ENCODE results near the gene PFKP.

Gene PFKP

GRCh38 chr10:3036155-3037021 lies 31.0 kb upstream of the PFKP start:
- no peak for TF ChIP-seq CTCF (IDR thresholded peaks at IDR 0.05; ENCODE audit: low read depth, low read length)
- H3K4me3 ChIP-seq (replicated peaks in 1 of 2; ENCODE audit: low read depth in 2 of 2, low read length in 2 of 2), result no peak overlapping the region
- DNase-seq (ENCODE audit: low read depth in 2 of 2), result no peak

DNA sequence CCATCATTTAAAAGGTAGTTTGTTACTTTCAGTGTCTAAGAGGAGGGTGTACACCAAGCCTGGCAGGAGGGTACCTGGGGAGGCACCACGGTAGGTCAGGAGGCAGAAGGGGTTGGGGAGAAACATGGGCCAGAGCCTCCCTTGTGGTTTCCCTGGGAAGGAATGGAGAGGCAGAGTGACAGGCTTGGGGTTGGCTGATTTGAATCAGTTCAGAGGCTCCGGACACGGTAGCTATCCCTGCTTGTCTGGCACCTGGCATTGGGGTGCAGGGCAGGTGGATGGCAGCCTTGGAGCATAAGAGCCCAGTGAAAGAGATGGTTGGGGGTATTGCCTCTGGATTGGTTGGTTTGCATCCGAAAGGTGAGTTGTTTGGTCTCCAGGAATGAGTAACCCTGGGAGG lies 30.2 kb upstream of the PFKP start:
- TF ChIP-seq CTCF (IDR thresholded peaks at IDR 0.05; ENCODE audit: low read depth, low read length), result no peak
- no peak overlapping the region for H3K4me3 ChIP-seq (replicated peaks in 1 of 2; ENCODE audit: low read depth in 2 of 2, low read length in 2 of 2)
- DNase-seq (ENCODE audit: low read depth in 2 of 2), result no peak

DNA sequence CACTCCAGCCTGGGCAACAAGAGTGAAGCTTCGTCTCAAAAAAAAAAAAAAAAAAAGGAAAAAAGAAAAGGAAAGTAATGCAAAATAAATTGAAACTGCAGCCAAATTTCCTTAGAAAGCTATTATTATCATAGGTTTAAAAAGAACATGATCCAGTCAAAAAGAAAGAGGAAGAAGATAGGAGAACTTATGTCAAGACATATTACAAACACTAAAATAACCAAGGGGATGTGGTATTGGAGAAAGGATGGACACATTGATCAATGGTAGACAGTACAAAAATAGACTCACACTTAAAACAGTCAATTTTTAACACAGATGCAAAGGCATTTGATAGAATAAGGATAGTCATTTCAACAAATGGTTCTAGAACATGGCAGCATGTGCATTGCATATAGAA lies 27.3 kb upstream of the PFKP start:
- TF ChIP-seq CTCF (IDR thresholded peaks at IDR 0.05; ENCODE audit: low read depth, low read length), result no peak
- DNase-seq (ENCODE audit: low read depth in 2 of 2), result no peak
- no peak overlapping the region for H3K4me3 ChIP-seq (replicated peaks in 1 of 2; ENCODE audit: low read depth in 2 of 2, low read length in 2 of 2)

DNA sequence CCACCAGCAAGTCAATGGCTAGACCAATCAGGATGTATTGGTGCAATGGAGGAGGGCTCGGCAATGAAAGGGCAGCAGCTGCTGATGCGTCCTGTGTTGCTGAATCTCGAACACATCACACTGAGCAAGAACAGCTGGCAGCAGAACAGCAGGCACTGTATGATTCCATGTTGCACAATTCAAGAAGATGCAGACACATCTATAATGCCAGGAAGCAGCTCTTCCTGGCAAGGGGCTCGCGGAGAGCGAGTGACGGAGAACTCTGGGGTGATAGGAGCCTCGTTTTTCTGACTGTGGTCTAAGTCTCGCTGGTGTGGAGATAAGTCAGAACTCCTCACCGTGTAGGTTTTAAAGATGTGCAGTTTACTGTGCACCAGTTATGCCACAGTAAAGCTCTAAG lies 24.8 kb upstream of the PFKP start:
- peak; percentile 29 to 33 for DNase-seq (ENCODE audit: low read depth in 2 of 2)
- no peak for TF ChIP-seq CTCF (IDR thresholded peaks at IDR 0.05; ENCODE audit: low read depth, low read length)
- no peak overlapping the region for H3K4me3 ChIP-seq (replicated peaks in 1 of 2; ENCODE audit: low read depth in 2 of 2, low read length in 2 of 2)

- TF ChIP-seq CTCF (IDR thresholded peaks at IDR 0.05; ENCODE audit: low read depth, low read length), result peak; percentile 84
- peak; percentile 80 to 87 for DNase-seq (ENCODE audit: low read depth in 2 of 2)
- H3K4me3 ChIP-seq (replicated peaks in 1 of 2; ENCODE audit: low read depth in 2 of 2, low read length in 2 of 2), result no peak overlapping the region
These were observed 23.6 kb upstream of the PFKP start for GRCh38 chr10:3043512-3044368.

DNA sequence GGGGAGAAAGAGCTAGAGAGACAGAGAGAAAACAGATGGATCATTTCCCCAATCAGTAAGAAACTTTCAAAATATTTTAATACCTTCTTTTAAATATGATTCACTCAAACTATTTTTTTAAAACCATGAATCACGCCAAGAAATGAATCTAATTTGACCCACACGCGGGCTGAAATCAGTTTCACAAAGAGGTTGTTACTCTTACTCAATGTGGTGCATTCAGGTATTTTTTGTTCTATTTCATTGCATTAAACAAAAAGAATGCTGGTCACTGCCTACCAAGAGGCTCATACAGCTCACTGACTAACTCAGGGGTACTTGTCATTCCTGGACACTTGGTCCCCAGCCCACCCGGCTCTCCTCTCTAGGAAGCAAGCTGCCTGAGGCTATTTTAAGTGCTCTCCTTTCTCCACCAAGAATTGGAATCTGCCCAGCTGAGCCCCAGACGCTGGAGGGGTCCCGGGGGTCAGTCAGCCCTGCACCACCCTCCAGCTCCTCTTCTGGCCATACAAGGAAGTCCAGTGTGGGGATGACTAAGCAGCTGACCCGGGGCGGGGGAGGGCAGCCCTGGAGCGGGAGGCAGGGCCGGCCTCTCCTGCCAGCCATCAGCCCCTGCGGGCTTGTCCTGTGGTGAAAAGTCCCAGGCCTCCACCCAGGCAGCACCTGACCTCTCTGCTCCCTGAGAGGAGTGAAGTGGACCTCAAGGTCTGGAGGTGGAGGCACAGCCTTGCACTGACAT lies 21.7 kb upstream of the PFKP start:
- peak; percentile 64 for TF ChIP-seq CTCF (IDR thresholded peaks at IDR 0.05; ENCODE audit: low read depth, low read length)
- DNase-seq (ENCODE audit: low read depth in 2 of 2), result peak; percentile 79 to 90
- peak overlapping the region in 1 of 2 donors; percentile 21 for H3K4me3 ChIP-seq (replicated peaks in 1 of 2; ENCODE audit: low read depth in 2 of 2, low read length in 2 of 2)

Measured in cardiac fibroblast (primary cell).